NCI-H2171 (cell line): Measurements from ENCODE around the gene IL24.
"Not testable (repeated sequence)": the region's sequence is repeated elsewhere in the genome, so short reads cannot be mapped to it uniquely, and the experiment has no call there.

Experiments
- DNase-seq: peaks from one replicate; lab custom pipeline; 2025; lab: John Stamatoyannopoulos, UW

IL24 gene, protein sequence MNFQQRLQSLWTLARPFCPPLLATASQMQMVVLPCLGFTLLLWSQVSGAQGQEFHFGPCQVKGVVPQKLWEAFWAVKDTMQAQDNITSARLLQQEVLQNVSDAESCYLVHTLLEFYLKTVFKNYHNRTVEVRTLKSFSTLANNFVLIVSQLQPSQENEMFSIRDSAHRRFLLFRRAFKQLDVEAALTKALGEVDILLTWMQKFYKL

DNA sequence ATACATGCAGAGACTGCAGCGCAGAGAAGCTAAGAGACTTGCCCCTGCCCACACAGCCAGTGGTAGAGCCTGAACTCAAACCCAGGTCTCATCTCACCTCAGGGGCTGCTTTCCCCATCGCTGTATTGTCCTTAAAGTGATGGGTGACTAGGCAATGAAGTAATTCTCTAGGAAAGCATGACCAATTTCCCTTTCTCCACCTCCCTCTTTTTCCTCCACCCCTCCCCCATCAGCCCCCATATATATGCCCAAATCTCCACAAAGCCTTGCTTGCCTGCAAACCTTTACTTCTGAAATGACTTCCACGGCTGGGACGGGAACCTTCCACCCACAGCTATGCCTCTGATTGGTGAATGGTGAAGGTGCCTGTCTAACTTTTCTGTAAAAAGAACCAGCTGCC is at the start of gene IL24:
TSS of gene IL24 (plus strand) at position 269 of the 400 bp plus-strand sequence. CDS start 390 bp downstream, outside the sequence.
- no peak for DNase-seq

DNA sequence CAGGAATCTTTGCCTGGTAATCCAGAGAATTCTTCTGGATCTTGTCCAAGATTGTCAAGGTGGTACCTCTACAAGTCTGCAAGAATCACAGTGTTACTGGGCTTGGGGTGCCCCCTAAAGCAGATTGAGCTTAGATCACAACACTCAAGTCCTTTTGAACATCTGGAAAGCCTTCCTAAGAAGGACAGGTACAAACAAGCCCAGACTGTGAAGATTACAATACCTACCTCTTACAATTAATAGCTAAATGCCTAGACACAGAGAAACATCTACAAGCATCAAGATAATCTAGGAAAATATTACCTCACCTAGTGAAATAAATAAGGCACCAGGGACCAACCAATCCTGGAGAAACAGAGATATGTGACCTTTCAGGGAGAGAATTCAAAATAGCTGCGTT is 49.3 kb upstream of the IL24 start:
- DNase-seq = no peak

DNA sequence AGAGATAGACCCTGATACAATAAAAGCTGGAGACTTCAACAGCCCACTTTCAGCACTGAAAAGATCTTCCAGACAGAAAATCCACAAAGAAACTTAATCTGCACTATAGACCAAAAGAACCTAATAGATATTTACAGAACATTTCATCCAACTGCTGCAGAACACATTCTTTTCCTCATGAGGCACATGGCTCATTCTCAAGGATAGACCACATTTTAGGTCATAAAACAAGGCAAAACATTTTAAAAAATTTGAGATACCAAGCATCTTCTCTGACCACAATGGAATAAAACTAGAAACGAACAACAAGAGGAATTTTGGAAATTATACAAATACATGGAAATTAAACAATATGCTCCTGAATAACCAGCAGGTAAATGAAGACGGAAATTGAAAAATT is 46.8 kb upstream of the IL24 start:
- no peak for DNase-seq

DNA sequence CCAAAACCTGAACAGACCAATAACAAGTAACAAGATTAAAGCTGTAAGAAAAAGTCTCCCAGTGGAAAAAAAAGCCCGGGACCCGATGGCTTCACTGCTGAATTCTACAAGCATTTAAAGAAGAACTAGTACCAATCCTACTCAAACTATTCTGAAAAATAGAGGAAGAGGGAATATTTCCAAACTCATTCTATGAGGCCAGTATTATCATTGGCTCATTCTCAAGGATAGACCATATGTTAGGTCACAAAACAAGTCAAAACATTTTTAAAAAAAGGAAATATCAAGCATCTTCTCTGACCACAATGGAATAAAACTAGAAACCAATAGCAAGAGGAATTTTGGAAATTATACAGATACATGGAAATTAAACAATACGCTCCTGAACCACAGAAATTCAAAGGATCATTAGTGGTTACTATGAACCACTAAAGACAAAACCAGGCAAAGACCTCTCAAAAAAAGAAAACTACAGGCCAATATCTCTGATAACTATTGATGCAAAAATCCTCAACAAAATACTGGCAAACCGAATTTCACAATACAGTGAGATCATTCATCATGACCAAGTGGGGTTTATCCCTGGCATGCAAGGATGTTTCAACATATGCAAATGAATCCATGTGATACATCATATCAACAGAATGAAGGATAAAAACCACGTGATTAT is 45.8 kb upstream of the IL24 start:
- DNase-seq = no peak

DNA sequence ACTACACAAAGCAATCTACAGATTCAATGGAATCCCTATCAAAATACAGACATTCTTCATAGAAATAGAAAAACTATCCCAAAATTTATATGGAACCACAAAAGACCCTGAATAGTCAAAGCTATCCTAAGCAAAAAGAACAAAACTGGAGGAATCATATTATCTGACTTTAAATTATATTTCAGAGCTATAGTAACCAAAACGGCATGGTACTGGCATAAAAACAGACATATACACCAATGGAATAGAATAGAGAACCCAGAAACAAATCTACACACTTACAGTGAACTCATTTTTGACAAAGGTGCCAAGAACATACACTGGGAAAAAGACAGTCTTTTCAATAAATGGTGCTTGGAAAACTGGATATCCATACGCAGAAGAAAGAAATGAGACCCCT is 44.6 kb upstream of the IL24 start:
- not testable (repeated sequence) for DNase-seq

DNA sequence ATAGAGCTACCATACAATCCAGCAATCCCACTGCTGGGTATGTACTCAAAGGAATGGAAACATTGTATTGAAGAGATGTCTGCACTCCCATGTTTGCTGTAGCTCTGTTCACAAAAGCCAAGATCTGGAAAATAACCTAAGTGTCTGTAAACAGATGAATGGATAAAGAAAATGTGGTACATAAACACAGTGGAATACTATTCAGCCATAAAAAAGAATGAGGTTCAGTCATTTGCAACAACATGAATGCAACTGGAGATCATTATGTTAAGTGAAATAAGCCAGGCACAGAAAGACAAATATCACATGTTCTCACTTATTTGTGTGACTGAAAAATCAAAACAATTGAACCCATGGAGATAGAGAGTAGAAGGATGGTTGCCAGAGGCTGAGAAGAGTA is 43.5 kb upstream of the IL24 start:
- not testable (repeated sequence) for DNase-seq

DNA sequence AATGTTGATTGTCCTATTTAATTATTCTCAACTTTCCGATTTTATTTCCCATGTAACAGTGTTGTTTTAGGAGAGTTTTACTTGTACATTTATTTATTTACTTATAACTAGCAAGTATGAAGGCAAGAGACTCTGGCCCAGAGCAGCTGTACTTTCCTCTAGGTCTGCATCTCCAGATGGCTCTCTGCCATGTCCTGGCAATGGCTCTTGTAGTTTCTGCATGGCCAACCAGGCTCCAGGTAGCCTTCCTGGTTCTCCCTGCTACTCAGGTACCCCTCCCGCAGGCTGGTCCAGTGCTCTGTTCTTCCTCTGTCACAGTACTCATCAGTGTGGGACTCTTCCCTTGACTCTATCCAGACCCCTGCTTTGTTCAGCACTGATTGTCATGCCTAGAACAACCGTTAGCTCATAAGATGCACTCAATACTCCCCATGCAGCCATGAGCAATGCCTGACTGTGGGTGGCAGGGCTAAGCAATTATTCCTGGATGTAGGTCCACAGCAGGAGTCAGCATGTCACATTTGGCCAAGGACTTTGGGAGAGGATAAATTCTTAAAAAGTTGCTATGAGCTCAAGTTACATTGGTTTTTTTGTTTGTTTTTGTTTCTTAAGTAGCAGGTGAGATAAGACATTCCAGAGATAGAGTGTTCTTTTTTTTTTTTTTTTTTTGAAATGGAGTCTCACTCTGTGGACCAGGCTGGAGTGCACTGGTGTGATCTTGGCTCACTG is 42.7 kb upstream of the IL24 start:
- DNase-seq = no peak

DNA sequence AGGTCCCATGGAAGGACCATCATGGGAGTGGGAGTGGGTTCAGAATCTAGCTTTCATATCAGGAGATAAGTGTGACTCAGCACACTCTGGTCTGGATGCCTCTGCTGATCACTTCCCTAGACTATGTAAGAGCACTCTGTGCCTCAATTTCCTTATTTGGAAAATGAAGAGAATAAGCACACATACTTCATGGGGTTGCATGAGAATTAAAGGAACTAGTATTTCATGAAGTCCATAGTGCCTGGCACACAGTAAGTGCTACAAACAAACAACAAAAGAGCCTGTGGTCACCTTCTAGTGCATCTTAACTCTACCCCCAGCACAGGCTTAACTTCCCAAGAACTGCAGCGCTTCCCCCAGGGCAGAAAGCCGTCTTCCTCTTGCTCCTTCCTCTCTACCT is 41.4 kb upstream of the IL24 start:
- DNase-seq = no peak

DNA sequence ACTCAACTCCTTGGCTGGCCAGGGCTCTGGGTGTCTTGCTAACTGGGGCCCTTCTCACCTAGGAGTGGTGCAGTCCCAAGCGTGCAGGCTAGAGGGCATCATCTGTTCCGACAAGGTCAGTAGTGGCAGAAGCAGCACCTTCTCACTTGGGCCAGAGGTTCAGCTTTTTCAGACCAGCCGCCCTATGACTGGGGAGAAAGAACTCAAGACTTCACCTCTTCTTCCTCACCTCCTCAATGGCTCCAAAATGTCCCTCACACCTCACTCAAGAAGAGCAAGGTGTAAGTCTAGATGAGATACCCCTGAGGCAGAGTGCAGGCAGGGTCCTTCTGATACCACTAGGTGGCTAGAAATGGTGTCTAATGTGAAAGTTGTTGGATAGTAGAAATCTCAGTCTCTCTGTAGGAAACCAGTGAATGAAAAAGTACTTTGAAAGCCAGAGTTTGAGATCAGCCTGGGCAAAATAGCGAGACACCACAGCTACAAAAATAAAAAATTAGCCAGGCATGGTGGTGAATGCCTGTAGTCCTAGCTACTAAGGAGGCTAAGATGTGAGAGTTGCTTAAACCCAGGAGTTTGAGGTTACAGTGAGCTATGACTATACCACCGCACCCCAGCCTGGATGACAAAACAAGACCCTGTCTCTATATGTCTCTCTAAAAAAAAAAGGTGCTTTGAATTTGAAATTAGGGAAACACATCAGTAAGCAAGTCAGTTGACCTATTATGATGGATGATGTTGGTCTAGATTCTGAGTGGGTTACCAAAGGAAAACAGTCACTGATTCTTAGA is 40.4 kb upstream of the IL24 start:
- no peak for DNase-seq

DNA sequence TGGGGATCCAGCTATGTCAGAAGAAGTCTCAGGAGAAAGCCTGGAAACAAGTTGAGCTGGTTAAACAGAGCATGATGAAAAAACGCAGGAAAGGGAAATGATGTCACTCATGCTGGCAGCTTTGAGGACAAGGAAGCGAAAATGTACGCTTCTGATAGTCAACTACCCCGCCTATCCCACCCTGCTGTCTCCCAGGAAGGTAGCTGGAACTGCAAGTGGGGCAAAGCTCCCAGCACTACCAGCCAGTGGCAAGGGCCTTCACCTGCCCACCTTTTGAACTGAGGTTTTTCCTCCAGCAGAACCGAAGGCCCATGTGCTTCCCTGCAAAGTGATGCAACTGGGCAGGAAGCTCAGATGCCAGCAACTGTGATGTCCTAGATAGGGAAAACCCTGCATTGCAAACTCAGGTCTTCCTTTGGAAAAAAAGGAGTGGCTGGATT is 38.1 kb upstream of the IL24 start:
- no peak for DNase-seq

DNA sequence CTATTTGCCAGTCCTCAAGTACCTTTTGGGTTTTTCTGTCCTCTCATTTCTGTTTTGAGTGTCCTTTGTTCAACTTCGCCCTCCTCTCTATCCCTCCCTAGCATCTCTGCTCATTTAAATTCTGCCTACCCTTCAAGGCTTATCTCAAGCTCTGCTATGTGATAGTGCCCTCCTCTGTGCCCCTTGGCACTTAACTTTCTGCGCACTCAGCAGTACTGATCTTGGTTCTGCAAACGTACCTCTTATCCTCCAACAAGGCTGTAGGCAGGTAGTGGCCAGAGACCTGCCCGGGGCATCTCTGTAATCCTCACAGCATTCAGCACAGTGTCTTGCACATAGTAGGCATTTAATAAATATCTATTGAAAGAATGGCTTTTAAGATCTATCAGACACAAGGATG is 37.1 kb upstream of the IL24 start:
- no peak for DNase-seq

DNA sequence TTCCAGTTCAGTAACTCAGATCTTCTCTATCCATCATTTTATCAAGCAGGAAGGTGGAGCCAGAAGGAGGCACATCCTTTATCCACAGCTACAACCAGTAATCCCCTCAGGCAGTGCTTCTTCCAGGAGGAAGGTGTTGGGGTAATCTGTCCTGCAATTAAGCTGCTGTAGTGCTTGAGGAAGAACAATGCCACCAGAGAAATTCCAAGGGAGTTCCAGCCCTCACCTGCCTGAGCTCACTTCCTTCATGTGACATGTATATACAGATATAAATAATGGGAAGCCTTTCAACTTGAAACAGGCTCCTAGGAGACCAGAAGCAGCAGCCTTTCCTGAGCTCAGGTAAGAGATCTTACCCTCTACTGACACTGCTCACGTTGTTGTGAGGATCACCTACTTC is 34.0 kb upstream of the IL24 start:
- DNase-seq = no peak

DNA sequence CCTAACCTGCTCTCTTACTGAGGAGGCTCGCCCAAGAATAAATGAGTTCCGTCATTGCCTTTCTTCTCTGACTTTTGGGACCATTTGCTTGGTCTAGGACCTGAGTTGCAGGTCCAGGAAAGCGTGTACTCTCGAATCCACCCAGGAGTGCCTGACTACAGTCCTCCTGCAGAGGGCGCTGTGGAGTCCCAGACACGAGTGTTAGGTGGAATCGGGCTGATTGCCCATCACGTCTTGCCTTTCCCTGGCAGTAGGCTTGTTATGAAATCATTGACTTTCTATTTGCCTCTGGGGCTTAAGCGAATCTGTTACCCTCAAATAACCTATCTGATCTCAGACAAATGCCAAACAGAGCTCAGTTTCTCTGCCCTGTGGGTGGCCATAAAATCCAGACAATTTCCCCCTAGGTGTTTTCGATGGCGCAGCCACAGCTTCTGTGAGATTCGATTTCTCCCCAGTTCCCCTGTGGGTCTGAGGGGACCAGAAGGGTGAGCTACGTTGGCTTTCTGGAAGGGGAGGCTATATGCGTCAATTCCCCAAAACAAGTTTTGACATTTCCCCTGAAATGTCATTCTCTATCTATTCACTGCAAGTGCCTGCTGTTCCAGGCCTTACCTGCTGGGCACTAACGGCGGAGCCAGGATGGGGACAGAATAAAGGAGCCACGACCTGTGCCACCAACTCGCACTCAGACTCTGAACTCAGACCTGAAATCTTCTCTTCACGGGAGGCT is 32.1 kb upstream of the IL24 start, which contains the start of gene IL20:
TSS of gene IL20 (plus strand) at position 685 of the 733 bp plus-strand sequence. CDS start 230 bp downstream, outside the sequence.
- peak; percentile 7 for DNase-seq

DNA sequence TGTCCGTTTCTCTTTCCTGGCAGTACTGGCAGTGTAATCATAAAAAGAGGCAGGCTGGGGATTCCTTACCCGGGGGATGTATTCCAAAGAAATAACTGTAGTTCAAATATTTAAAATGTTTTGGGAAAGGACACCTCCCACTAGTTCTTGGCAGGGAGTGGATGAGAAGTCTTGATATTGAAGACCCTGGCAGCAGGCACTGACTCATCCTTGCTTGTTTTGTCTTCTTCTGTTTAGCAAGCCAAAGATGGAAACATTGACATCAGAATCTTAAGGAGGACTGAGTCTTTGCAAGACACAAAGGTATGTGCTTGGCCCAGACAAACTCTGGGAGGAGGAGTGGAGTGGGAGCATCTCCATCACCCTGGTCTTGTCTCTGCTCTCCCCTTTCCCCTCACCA is 31.2 kb upstream of the IL24 start:
- no peak for DNase-seq

DNA sequence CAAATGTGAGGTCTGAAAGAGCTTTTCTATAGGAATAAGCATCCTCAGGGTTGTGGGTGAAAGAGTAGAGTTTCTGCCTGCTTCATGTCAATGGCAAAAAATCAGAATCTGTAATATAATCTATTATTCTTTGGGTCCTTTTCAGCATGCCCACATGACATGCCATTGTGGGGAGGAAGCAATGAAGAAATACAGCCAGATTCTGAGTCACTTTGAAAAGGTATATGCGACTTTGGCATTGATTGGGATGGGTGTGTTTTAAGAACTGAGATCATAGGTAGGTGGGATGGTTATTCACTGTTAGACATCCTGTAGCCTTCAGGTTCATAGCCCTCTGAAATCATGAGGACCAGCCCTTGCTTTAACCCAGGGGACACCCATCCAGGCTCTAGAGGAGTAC is 30.0 kb upstream of the IL24 start:
- DNase-seq = no peak

DNA sequence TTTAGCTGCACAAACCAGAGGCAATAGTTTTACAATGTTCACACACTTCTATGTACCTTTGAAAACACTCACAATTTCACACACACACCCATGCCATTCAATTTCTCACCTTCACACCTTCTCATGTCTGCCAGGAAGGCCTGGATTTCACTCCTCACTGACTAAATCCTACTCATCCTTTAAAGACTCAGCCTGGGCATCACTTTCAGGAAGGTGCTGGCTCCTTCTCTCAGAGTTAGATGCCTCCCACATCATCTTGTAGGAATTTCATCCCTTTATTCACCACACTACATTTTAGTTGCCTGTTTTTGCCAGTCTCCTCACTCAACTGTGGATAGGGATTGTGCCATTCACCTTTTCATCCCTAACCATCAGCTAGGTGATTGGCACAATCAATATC is 29.5 kb upstream of the IL24 start:
- DNase-seq = no peak

DNA sequence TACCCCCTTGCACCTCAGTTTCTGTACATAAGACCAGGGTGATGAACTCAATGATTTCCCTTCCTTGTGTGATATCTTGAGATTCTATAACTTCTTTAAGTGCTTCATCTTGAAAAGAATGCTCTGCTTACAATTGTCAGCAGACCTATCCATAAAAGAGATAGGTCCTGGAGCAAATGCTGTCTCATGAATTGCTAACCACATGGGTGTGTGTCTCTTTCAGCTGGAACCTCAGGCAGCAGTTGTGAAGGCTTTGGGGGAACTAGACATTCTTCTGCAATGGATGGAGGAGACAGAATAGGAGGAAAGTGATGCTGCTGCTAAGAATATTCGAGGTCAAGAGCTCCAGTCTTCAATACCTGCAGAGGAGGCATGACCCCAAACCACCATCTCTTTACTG is 29.0 kb upstream of the IL24 start:
- no peak for DNase-seq

DNA sequence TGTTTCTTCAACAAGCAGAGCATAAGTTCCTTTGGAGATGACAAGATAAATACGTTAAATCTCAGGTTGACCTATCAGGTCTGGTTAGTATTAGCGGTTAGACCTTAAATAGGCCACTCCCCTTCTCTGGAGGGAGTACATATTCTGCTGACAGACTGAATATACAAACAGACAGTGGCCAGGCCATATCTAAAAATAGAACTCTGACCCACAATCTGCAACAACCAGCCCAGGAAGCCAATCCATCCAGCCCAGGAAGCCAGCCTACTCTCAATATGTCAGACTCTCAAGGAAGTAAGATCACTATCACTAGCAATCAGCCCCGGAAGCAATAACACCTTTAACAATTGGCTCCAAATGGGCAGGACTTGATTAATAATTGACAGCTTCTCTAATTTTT is 25.1 kb upstream of the IL24 start:
- no peak for DNase-seq

DNA sequence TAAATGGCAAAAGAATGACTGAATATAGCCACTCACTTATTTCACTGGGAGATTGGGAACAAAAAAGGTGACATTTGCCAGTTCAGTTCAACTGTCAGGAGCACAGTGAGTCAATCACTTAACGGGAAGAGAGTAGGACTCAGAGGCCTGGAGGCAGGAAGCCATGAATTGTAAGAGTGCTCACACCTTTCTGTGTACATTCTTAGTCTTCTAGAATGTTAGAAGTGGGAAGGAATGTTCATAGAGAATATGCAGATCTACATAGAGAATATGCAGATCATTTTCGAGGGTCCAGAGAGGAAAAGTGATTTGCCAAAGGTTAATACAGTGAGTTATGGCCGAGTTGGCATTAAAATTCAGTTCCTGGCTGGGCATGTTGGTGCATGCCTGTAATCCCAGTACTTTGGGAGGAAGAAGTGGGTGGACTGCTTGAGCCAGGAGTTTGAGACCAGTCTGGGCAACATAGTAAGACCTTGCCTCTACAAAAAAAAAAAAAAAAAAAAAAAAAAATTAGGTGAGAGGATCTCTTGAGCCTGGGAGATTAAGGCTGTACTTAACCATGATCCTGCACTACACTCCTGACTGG is 23.5 kb upstream of the IL24 start:
- DNase-seq = no peak

DNA sequence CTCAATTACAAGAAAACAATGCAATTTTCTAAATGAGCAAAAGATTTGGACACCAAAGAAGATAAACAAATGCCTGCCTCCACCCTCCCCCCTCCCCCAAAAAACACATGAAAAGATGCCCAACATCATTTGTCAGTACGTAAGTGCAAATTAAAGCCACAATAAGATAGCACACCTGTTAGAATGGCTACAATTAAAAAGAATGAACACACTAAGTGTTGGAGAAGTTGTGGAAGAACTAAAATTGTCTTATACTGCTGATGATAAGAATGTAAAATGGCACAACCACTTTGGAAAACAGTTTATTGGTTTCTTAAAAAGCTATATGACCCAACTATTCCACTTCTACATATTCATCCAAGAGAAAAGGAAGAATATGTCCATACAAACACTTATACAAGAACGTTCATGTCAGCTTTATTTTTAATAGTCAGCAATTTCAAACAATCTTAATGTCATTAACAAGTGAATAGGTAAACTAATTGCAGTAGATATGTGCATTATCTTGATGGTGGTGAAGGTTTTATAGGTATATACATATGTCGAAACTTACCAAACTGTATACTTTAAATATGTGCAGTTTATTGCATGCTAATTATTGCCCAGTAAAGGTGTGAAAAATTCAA is 21.4 kb upstream of the IL24 start:
- DNase-seq = no peak

DNA sequence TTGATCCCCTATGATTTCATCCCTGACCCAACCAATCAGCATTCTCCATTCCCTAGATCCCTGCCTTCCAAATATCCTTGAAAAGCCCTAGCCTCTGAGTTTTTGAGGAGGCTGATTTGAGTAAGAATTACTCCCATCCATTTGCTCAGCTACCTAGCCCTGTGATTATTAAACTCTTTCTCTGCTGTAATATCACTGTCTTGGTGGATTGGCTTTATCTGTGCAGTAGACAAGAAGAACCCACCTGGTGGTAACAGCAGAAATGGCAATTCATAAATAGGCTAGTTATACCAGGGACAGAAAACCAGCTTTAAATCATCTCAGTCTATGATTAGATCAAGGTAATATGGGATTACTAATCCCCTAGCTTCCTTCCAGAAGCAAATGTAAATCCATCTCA is 18.8 kb upstream of the IL24 start:
- no peak for DNase-seq
